ENCODE data around the gene MVK. TPM values are rescaled to one million over a fixed set of nuclear protein-coding genes. Genes with fewer than 3 reads are reported as not detected.

The MVK gene
- total RNA-seq, 4 donors from 2014 or later, result 17.2 to 157 (median 25.4) TPM

- 88 to 100% methylated on average over 1 to 6 of the region's 6 CpGs for WGBS, 2 donors (ENCODE audit: low coverage in 1 of 2)
- intact Hi-C loops (cut with DNase I; ENCODE audit: low total_unique reads), result no loop called here
- DNase-seq, result no peak
These were observed 22.5 kb upstream of the MVK start for GRCh38 chr12:109551108-109551507.

GRCh38 chr12:109552971-109553370 lies 20.6 kb upstream of the MVK start:
- H3K4me1 ChIP-seq, result peaks cover 0 to 2% (median 0%) of the 10 kb centered on the region in 4 donors
- no peak overlapping the region for H3K27ac ChIP-seq
- no peak overlapping the region for H3K4me3 ChIP-seq
- H3K36me3 ChIP-seq, result no peaks in the 10 kb centered on the region
- TF ChIP-seq EP300 (IDR thresholded peaks at IDR 0.05; ENCODE audit: low read depth), result no peak
- no peak for TF ChIP-seq CTCF (IDR thresholded peaks at IDR 0.05)
- TF ChIP-seq POLR2AphosphoS5 (IDR thresholded peaks at IDR 0.05), result no peak
- no peak for TF ChIP-seq POLR2A (IDR thresholded peaks at IDR 0.05)
- intact Hi-C loops (cut with DNase I; ENCODE audit: low total_unique reads), result no loop called here
- H3K9me3 ChIP-seq, result no peaks in the 10 kb centered on the region
- in situ Hi-C loops (cut with MboI; ENCODE audit: low pct_ligation_motif_present in 1 of 4, low pct_unique_long_range_greater_than_20kb in 1 of 4, low sequenced_read_pairs in 3 of 4), result no loop called here
- peaks cover 55% of the 10 kb centered on the region for H3K27me3 ChIP-seq
- no peak for DNase-seq
- WGBS, 2 donors (ENCODE audit: low coverage in 1 of 2), result 65% methylated on average over 4 of the region's 4 CpGs; no CpG with 5 or more reads in 1 of the 2 donors

More at GRCh38 chr12:109551108-109551507, 22.5 kb upstream of the MVK start:
- Histone ChIP-seq H3K9me3 (no peaks in the 10 kb centered on the region), H3K27me3 (peaks cover 66% of the 10 kb centered on the region), H3K36me3 (no peaks in the 10 kb centered on the region), H3K4me3 (no peak overlapping the region), H3K4me1 (peaks cover 0 to 2% (median 0%) of the 10 kb centered on the region in 4 donors), H3K27ac (no peak overlapping the region)
- no peak for TF ChIP-seq EP300 (IDR thresholded peaks at IDR 0.05; ENCODE audit: low read depth)
- TF ChIP-seq POLR2AphosphoS5 (IDR thresholded peaks at IDR 0.05), result no peak
- TF ChIP-seq POLR2A (IDR thresholded peaks at IDR 0.05), result no peak
- no peak for TF ChIP-seq CTCF (IDR thresholded peaks at IDR 0.05)
- in situ Hi-C loops (cut with MboI; ENCODE audit: low pct_ligation_motif_present in 1 of 4, low pct_unique_long_range_greater_than_20kb in 1 of 4, low sequenced_read_pairs in 3 of 4), result no loop called here

- intact Hi-C loops (cut with DNase I; ENCODE audit: low total_unique reads), result no loop called here
- peaks cover 50% of the 10 kb centered on the region for H3K27me3 ChIP-seq
- no peak overlapping the region for H3K27ac ChIP-seq
- in situ Hi-C loops (cut with MboI; ENCODE audit: low pct_ligation_motif_present in 1 of 4, low pct_unique_long_range_greater_than_20kb in 1 of 4, low sequenced_read_pairs in 3 of 4), result no loop called here
- no peaks in the 10 kb centered on the region for H3K36me3 ChIP-seq
- H3K4me3 ChIP-seq, result no peak overlapping the region
- 55 to 82% methylated on average over 6 to 7 of the region's 7 CpGs for WGBS, 2 donors (ENCODE audit: low coverage in 1 of 2)
- TF ChIP-seq POLR2AphosphoS5 (IDR thresholded peaks at IDR 0.05), result no peak
- H3K4me1 ChIP-seq, result peaks cover 0 to 6% (median 3%) of the 10 kb centered on the region in 4 donors
- no peak for DNase-seq
- no peaks in the 10 kb centered on the region for H3K9me3 ChIP-seq
These were observed 20.1 kb upstream of the MVK start for GRCh38 chr12:109553483-109553882.

- in situ Hi-C loops (cut with MboI; ENCODE audit: low pct_ligation_motif_present in 1 of 4, low pct_unique_long_range_greater_than_20kb in 1 of 4, low sequenced_read_pairs in 3 of 4), result no loop called here
- TF ChIP-seq CTCF (IDR thresholded peaks at IDR 0.05) (no peak), POLR2A (IDR thresholded peaks at IDR 0.05) (no peak), POLR2AphosphoS5 (IDR thresholded peaks at IDR 0.05) (no peak)
- DNase-seq, result no peak
- 46 to 56% methylated on average over 7 to 12 of the region's 16 CpGs for WGBS, 2 donors (ENCODE audit: low coverage in 1 of 2)
- Histone ChIP-seq H3K9me3 (no peaks in the 10 kb centered on the region), H3K27me3 (peaks cover 44% of the 10 kb centered on the region), H3K27ac (no peak overlapping the region), H3K4me1 (peaks cover 0 to 10% (median 3%) of the 10 kb centered on the region in 4 donors), H3K4me3 (no peak overlapping the region), H3K36me3 (no peaks in the 10 kb centered on the region)
- intact Hi-C loops (cut with DNase I; ENCODE audit: low total_unique reads), result no loop called here
These were observed 19.6 kb upstream of the MVK start for GRCh38 chr12:109553906-109554500.

- in situ Hi-C loops (cut with MboI; ENCODE audit: low pct_ligation_motif_present in 1 of 4, low pct_unique_long_range_greater_than_20kb in 1 of 4, low sequenced_read_pairs in 3 of 4), result no loop called here
- intact Hi-C loops (cut with DNase I; ENCODE audit: low total_unique reads), result no loop called here
- Histone ChIP-seq H3K9me3 (no peaks in the 10 kb centered on the region), H3K27me3 (peaks cover 37% of the 10 kb centered on the region), H3K27ac (no peak overlapping the region), H3K36me3 (no peaks in the 10 kb centered on the region), H3K4me3 (no peak overlapping the region), H3K4me1 (peaks cover 0 to 11% (median 3%) of the 10 kb centered on the region in 4 donors)
- no peak for DNase-seq
- no peak for TF ChIP-seq EP300 (IDR thresholded peaks at IDR 0.05; ENCODE audit: low read depth)
- TF ChIP-seq CTCF (IDR thresholded peaks at IDR 0.05), result no peak
- TF ChIP-seq POLR2A (IDR thresholded peaks at IDR 0.05), result no peak
- TF ChIP-seq POLR2AphosphoS5 (IDR thresholded peaks at IDR 0.05), result no peak
- WGBS, 2 donors (ENCODE audit: low coverage in 1 of 2), result 65% methylated on average over 6 of the region's 6 CpGs; no CpG with 5 or more reads in 1 of the 2 donors
These were observed 18.8 kb upstream of the MVK start for GRCh38 chr12:109554761-109555160.
